ENCODE results near the gene AMT.
A peak's percentile ranks its signal among the peaks of the same experiment; 100 is the strongest.

The AMT gene, protein sequence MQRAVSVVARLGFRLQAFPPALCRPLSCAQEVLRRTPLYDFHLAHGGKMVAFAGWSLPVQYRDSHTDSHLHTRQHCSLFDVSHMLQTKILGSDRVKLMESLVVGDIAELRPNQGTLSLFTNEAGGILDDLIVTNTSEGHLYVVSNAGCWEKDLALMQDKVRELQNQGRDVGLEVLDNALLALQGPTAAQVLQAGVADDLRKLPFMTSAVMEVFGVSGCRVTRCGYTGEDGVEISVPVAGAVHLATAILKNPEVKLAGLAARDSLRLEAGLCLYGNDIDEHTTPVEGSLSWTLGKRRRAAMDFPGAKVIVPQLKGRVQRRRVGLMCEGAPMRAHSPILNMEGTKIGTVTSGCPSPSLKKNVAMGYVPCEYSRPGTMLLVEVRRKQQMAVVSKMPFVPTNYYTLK

DNA sequence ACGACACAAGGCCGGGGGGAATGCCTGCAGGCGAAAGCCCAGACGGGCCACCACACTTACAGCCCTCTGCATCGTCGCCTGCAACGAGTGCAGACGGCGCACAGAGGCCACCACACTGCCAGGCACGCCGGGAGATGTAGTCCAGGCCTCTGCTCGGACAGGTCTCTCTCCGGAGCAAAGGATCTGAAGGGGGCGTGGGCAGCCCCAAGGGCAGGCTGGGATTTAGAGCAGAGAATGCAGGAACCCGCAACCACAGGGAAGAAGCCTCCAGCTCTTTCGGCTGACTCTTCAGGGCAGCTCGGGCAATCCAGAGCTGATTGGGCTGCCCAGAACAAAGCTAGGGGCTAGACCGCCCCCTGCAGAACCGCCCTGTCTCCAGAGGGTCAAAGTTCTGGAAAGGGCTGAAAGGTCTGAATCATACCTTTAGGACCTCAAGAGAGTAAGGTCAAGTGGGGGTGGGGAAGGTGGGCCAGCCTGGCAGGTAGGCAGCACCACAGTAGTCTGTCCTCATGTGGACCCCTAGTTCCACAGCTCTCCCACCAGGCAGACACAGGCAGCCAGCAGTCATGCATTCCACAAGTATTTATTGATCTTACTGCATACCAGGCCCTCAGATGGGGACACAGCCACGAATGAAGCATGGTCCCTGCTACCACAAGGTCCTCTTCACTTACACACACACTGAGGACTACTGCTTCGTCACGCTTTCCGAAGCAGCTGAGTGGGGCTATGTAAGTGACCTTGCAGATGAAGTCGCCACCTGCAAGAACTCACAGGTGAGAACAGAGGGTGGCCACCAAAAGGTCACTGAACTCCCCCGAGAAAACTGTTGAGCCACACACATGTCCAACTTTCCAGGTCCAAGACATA lies at the start of gene AMT:
Gene AMT, minus strand, starts transcription at position 95 of the 870 bp plus-strand sequence. Its CDS starts 23 bp downstream, at position 72.
- no peak for DNase-seq

DNA sequence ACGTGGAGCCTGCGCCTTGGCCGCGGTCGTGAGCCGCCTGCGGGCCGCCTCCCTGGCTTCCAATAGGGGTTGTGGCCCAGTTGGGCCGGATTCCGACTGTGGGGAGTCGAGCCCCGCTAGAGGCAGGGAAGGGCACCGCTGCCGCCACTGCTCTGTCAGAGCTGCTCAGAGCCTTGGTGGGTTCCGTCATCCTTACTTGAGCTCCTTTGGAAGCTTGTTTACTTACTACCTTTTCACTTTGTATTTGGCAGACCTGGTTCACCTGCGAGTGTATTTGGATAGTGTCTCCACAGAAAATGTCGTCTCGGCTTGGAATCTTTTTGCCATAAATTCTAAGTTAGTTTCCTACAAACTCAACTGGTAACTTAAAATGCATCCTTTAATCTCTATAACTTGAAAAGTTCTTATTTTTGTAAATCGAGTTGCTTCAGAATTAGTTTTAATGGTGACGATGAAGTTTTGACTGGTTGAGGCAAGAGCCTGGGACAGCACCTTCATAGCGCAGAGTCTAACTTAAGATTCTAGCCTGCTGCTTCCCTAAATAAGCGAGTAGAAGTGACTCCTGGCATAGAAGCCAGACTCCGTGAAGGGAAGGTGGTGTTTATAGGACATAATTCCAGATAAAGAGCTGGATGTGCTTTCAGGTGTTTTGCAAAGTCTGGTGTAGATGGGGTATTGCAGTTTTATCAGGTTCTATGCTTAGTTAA lies 48.6 kb upstream of the AMT start:
- DNase-seq: no peak

DNA sequence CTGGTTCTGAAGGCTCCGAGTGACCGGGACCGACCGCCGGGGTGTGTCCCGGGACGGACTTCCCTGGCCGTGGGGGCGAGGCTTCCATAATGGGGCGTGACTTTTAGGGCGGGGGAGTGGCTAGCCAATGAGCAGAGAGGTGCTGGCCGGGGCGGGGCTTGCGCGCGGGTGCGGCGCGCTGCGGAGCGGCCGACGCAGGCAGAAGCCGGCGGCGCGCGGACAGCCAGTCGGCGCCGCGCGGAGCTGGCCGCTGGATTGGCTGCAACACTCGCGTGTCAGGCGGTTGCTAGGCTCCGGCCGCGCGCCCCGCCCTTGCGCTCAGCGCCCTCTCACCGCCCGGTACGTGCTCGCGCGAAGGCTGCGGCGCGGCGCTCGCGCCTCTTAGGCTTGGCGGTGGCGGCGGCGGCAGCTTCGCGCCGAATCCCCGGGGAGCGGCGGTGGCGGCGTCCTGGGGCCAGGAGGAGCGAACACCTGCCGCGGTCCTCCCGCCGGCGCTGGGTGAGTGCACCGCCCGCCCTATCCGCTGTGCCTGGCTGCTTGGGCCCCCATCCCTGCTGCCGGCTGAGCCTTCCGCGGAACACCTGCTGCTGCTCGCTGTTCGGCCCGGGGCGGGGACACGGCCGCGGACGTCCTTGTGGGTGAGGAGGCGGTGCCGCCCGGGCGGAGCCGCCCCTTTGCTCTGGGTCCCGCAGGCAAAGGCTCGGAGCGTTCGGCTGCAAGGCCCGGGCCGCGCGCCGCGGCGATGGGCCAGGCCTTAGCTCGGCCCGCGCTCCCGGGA lies 47.9 kb upstream of the AMT start, which contains the start of gene DAG1:
Gene DAG1, plus strand, starts transcription at position 332 of the 778 bp plus-strand sequence. CDS start 40,268 bp downstream, outside the sequence.
- peak; percentile 75 for DNase-seq

DNA sequence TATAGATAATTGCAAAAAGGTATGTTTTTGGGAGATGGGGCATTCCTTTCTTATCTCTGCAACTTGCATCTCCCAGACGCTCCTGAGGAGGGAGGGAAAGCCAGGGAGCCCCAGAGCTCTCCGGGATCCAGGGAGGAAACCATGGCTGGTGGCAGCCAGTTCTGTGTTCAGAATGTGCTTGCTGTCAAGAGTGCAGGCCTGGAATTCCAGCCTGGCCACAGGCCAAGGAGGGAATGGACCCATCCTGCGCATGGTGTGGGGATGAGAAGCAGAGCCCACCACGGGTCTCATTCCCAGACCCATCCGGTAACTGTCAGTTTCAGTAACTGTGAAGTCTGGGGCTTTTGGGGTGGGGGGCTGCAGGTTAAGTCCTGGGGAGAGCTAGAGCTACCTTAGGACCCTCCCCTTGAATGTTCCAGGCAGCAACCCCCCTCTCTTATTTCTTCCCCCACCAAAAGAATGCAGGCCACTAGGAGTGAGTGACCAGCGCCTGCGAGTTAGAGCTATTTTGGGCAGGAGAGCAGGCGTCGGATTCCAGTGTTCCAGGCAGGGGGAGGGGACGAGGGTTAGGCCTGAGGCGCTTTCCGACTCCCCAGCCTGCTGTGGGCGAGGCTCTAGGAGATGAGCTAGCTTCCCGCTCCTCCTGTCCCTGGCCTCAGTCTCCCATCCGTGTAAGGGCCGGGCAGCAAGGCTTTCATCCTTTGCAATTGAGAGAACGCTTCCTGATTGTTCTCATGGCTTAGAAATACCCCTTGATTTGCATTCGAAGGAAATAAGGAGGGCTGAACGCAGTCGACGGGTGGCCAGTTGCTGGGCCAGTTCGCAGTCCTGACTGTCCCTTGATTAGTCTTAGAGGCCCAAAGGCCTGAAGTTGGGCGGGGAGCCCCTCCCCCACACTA lies 47.0 kb upstream of the AMT start:
- peak; percentile 23 for DNase-seq

DNA sequence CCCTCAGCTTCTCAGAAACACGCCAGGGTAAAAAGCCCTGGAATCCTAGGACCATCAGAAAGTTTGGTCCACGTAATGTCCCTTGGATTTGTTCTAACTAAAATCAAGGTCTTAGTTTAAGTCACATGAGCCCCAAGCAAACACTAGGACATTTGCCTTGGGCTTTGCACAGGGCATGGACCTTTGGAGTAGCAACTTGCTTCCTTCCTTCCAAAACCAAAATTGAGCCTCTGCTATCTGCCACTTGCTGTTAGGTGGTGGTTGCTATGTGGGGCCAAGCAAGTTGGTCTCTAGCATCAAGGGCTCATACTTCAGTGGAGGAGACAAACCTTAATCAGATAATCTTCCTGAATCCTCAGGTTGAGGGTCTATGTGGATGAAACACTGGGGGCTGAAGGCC lies 43.8 kb upstream of the AMT start:
- no peak for DNase-seq

DNA sequence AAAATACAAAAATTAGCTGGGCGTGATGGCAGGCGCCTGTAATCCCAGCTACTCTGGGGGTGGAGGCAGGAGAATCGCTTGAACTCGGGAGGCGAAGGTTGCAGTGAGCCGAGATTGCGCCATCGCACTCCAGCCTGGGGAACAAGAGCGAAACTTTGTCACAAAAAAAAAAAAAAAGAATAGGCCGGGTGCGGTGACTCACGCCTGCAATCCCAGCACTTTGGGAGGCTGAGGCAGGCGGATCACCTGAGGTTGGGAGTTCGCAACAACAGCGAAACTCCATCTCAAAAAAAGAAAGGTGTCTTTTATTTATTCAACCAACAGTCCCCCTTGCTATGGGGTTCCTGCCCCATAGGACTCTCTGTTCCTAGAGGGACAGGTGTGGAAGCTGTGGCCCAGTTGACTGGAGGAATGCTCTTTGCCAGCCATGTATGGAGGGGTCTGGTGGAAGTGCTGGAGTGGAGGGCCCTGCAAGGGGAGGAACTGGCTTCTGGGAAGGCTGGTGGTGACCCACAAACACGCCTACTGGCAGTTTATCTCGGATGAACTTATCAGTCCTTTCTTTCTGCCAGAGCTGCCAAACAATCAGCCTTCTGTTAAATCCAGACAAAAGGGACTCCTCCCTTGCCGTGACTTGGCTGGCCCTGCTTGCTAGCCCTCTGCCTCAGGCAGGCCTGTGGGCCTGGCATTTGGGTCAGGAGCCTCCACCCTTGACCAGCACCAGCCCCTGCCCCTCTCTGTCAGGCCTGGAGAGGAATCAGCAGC lies 43.2 kb upstream of the AMT start:
- no peak for DNase-seq

DNA sequence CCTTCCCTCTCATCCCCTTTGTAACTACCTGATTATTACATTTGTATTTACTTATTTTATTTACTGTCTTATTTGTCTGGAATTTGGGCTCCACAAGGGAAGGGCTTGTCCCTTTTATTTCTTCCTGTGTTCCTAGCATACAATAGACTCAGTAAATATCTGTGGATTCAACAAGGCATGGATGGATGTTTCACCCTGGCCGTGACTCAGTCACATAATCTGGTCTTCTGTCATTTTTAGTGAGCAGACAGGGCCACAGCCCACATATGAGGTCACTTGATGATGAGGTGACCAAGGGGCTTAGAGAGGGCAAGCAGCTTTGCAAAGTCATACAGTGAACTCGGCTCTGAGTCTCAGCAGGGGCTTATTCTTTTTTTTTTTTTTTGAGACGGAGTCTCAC lies 39.9 kb upstream of the AMT start:
- DNase-seq: no peak

DNA sequence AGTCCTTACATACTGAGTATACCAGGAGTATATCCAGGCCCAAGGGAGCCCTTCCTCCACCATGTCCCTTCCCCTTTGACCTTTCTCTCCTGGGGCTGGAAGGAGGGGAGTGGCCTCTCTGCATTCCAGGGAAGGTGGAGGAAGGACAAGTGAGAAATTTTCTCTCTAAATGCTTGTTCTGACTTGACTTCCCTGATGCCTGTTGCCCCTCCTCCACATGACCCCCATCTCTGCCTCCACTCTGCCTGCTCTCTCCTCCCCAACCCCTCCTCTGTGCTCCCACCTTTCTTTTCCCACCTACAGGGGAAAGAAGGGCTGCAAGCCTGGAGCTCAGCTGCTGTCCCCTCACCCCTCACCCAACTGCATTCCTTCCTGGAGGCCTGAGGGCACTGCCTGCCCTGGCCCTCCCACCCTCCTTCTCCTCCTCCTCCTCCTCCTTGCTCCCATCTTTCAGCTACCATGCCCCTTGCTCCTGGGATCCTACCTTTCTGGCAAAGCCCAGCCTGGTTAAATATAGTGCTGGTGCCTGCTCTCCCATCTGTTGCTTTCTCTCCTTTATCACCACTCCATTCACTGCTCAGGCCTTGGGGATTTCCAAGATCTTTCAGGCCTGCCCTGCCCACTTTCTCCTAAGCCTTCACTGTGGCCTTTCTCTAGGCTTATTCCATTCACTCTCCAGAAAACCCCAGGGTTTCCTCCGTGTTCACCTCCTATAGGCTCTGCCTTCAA lies 39.3 kb upstream of the AMT start:
- no peak for DNase-seq

DNA sequence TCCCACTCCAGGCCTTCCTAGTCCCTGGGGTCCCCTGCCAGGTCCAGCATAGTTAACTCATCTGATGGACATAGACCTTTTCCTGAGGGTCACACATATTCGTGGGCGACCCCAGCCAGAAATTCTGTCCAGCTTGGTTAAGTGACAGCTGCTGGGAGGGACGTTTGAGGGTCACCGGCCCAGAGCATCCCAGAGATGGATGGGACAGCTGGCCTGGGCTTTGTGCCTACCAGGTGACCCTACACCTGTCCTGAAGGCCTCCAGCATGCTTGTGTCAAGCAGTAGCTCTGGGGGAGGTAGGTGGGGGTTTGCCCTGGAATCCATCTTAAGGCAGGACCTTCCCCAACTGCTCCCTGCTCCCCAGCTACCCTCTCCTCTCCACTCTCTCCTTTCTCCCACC lies 38.7 kb upstream of the AMT start:
- DNase-seq: no peak

DNA sequence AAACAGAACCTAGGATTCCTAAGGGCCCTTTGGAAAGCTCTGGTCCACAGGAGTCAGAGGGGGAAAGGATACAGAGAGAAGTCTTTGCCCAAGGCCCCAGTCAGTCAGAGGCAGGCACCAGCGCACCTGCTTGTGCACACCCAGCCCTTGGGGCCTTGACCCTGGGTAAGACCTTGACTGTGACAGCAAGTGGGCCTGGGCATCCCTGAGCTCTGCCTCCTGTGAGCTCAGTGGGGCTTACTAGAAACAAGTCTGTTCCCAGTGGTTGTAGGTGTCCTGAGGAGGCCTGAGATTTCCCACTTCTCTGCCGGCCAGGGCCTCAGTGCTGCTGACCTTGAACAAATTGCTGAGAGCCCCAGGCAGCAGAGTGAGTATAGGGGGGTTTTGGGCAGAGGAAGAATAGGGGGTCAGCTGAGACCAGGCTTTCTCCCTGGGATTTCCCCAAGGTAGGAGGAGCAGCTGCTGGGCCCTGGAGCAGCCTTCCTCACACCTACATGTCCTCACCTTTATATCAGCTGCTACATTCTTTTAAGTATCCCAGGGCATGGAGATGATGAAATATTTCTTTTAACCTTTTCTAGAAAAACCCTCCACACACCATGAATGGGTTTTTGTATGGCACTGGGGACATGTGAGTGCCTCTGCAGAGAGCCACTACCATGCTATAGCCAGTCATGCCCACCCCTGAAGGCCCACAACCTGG lies 38.1 kb upstream of the AMT start:
- DNase-seq: no peak

DNA sequence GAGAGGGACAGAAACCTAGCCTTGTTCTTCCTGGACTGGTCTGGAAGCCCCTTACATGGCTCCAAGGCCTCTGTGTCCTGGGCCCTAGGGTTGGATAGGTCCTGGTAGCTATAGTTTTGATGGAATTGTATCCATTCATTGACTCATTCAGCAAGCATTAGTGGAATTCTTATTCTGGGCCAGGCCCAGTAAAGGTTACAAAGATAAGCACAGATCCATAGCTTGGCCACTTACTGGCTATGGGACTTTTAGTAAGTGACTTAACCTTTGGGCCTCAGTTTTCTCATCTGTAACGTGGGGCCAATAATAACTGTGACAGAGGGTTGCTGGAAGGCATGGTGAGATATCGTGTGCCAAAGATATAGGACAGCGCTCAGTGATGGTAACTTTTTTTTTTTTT lies 34.2 kb upstream of the AMT start:
- DNase-seq: no peak

DNA sequence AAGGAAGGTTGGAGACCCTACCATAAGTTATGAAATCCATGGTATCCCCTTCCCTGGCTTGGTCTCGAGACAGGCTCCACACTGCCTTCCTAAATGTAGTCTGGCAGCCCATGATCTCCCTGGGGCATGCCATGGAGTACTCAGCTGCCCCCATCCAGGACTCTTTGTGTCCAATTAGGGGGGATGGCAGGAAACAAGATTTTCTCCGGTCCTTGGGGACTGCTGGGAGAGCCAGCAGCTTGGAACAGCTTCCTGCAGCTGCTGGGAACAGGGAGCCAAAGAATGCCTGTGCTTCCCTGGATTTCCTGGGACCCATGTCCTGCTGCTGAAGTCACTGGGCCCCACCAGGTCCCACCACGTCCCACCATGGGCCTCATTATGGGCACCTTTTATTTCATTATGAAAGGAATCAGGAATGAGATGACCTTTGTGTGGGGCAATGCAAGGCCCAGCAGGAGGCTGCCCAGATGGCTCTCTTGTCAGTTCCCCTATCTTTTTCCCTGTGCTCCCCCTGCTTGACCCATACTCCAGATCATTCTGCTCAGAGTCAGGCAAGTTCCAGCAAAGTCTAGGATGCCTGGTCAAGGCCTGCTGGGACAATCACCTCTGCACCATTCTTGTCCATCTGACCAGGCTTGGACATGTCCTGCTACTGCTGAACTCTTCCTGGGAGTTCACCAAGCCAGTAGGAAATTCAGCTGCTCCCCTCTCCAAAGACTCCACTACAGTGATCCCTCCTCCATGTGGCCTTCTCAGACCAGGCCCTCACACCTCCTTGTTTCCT lies 32.8 kb upstream of the AMT start:
- no peak for DNase-seq

DNA sequence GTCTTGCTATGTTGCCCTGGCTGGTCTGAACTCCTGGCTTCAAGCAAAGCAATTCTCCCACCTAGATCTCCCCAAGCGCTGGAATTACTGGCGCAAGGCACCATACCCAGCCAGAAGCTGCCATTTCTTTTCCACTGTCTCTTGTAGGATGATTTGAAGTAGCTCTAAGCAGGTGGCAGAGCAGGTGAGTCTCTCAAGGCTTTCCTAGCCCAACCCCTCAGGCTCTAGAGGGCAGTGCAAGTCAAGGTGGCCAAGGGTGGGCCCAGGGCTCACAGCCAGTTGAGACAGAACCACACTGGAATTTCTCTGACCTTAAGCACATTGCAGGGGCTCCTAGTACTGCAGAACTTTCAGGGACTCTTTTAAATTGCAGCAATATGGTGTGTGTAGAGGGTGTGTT lies 32.2 kb upstream of the AMT start:
- no peak for DNase-seq

DNA sequence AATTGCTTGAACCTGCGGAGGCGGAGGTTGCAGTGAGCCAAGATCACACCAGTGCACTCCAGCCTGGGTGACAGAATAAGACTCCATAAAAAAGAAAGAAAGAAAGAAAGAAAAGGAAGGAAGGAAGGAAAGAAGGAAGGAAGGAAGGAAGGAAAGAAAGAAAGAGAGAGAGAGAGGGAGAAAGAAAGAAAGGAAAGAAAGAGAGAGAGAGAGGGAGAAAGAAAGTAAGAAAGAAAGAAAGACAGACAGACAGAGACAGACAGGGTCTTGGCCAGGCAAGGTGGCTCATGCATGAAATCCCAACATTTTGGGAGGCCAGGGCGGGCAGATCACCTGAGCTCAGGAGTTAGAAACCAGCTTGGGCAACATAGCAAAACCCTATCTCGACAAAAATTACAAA lies 31.3 kb upstream of the AMT start:
- no peak for DNase-seq

DNA sequence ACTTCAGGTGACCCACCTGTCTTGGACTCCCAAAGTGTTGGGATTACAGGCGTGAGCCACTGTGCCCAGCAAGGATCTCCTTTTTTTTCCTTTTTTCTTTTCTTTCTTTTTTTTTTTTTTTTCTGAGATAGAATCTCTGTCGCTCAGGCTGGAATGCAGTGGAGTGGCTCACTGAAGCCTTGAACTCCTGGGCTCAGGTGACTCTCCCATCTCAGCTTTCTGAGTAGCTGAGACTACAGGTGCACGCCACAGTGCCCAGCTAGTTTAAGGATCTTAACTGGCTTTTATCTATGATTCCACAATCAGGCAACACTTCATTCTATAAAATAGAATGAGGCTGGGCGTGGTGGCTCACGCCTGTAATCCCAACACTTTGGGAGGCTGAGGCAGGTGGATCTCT lies 23.1 kb upstream of the AMT start:
- no peak for DNase-seq

DNA sequence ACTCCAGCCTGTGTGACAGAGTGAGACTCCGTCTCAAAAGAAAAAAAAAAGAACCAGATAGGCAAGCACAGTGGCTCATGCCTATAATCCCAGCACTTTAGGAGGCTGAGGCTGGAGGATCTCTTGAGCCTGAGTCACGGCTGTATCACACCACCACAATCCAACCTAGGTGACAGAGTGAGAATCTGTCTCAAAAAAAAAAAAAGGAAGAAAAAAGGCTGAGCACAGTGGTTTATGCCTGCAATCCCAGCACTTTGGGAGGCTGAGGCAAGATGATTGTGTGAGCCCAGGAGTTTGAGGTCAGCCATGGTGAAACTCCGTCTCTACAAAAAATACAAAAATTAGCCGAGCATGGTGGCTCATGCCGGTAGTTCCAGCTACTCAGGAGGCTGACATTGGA lies 12.5 kb upstream of the AMT start:
- no peak for DNase-seq

DNA sequence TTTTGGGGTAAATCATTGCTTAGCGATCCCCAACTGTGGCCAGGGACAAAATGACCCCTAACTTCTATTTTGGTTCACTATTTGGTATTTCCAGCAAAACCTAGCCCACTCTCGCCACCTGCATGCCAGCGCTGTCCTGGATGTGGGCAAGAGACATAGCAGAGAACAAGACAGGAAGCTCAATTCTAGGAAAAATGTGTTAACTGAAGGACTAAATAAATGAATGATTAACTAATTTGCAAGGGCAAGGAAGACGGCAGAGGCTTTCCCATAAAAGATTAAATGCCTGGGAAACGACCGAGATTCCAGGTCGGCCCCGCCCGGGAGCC lies 6.4 kb upstream of the AMT start:
- DNase-seq: no peak

DNA sequence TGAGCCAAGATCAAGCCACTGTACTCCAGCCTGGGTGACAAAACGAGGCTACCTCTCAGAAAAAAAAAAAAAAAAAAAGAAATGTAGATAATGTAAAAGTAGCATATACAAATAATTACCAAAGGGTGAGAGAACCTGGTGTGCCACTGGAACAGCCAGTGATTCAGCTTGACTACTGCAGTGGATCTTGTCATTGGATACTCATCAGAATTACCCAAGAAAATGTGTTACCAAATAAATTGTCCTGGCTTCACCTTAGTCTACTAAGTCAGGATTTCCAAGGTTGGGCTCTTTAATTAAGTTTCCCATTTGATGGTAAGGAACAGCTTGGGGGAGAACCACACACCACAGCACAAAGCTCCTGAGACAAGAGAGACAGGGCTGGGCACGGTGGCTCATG lies 5.3 kb upstream of the AMT start:
- no peak for DNase-seq

DNA sequence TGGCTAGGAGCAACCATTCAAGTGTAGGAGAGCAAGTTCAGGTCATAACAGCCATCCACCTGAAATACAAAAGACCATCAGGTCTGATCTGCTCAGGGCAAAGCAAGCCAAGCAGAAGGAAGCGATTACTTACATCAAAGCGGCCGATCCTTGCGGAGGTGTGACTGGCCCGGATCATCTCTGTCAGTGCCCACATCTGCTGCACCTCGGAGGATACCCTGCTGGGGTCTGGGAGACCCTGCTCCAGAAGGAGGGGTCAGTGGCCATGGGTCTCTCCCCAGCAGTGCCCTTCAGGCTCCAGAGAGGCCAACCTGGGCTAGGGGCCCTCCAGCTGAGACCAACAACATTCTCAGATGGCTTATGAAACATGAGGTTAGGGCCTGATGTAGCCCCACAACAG lies 2.5 kb upstream of the AMT start:
- no peak for DNase-seq
